HG02610 (cell line): Measurements from ENCODE around the gene LARGE1.
"Not testable (repeated sequence)": the region's sequence is repeated elsewhere in the genome, so short reads cannot be mapped to it uniquely, and the experiment has no call there.

ENCODE experiments used
- ATAC-seq: cut with Tn5 transposase; IDR thresholded peaks from one replicate; pipeline ENCODE4 v1.9.1; 2021; ENCODE audit warnings: mild to moderate bottlenecking, moderate library complexity; ENCODE audit not compliant: unreplicated experiment

Gene LARGE1

GRCh38 chr22:33397381-33397907, 522.8 kb downstream of the LARGE1 start:
- ATAC-seq, result no peak

- no peak for ATAC-seq
Observed at GRCh38 chr22:33393432-33393831, 526.8 kb downstream of the LARGE1 start.

GRCh38 chr22:33391298-33391697, 529.0 kb downstream of the LARGE1 start:
- ATAC-seq, result no peak

- no peak for ATAC-seq
Observed at GRCh38 chr22:33389936-33390335, 530.3 kb downstream of the LARGE1 start.

- ATAC-seq, result no peak
Observed at GRCh38 chr22:33386270-33386669, 534.0 kb downstream of the LARGE1 start.

GRCh38 chr22:33385611-33386010, 534.7 kb downstream of the LARGE1 start:
- ATAC-seq, result no peak

GRCh38 chr22:33382436-33382835, 537.8 kb downstream of the LARGE1 start:
- no peak for ATAC-seq

GRCh38 chr22:33381531-33382406, 538.5 kb downstream of the LARGE1 start:
- no peak for ATAC-seq

GRCh38 chr22:33380789-33381530, 539.3 kb downstream of the LARGE1 start:
- ATAC-seq, result peak; percentile 76

- ATAC-seq, result no peak
Observed at GRCh38 chr22:33379836-33380235, 540.4 kb downstream of the LARGE1 start.

- ATAC-seq, result no peak
Observed at GRCh38 chr22:33372875-33373274, 547.4 kb downstream of the LARGE1 start.

GRCh38 chr22:33363256-33363655, 557.0 kb downstream of the LARGE1 start:
- ATAC-seq, result not testable (repeated sequence)

GRCh38 chr22:33362702-33363101, 557.6 kb downstream of the LARGE1 start:
- ATAC-seq, result no peak

GRCh38 chr22:33361581-33361980, 558.7 kb downstream of the LARGE1 start:
- no peak for ATAC-seq

- ATAC-seq, result no peak
Observed at GRCh38 chr22:33357981-33358399, 562.3 kb downstream of the LARGE1 start.

- no peak for ATAC-seq
Observed at GRCh38 chr22:33354928-33355327, 565.3 kb downstream of the LARGE1 start.

- no peak for ATAC-seq
Observed at GRCh38 chr22:33353502-33353901, 566.8 kb downstream of the LARGE1 start.

GRCh38 chr22:33352768-33353167, 567.5 kb downstream of the LARGE1 start:
- ATAC-seq, result no peak

- ATAC-seq, result no peak
Observed at GRCh38 chr22:33350961-33351360, 569.3 kb downstream of the LARGE1 start.

- ATAC-seq, result no peak
Observed at GRCh38 chr22:33350491-33350890, 569.8 kb downstream of the LARGE1 start.

- ATAC-seq, result no peak
Observed at GRCh38 chr22:33347002-33347401, 573.3 kb downstream of the LARGE1 start.

- ATAC-seq, result no peak
Observed at GRCh38 chr22:33341611-33342010, 578.7 kb downstream of the LARGE1 start.
